ENCODE measurements around the gene GLMP. TPM values are rescaled to one million over a fixed set of nuclear protein-coding genes. Genes with fewer than 3 reads are reported as not detected.

The GLMP gene
- polyA plus RNA-seq, 4 donors = 30.7 to 263 (median 63.9) TPM

- FAIRE-seq (no peak), DNase-seq (no peak)
- H3K9me3 ChIP-seq (ENCODE audit: control insufficient read depth in 2 of 2, insufficient read depth in 1 of 2, low read depth in 1 of 2, low read length in 1 of 2) = no peaks in the 10 kb centered on the region
- H3K36me3 ChIP-seq (ENCODE audit: control insufficient read depth in 3 of 3, insufficient read depth in 2 of 3, low read depth in 1 of 3, low read length in 3 of 3) = peaks cover 1 to 61% (median 7%) of the 10 kb centered on the region in 3 donors
- WGBS, 3 donors = 34 to 86% (median 63%) methylated on average over 17 of the region's 17 CpGs
- H3K4me1 ChIP-seq (ENCODE audit: control insufficient read depth in 3 of 3, insufficient read depth in 2 of 3, low read depth in 1 of 3, low read length in 2 of 3) = peaks cover 0 to 7% (median 0%) of the 10 kb centered on the region in 3 donors
- H3K27ac ChIP-seq (ENCODE audit: low read depth in 1 of 3, low read length in 2 of 3) = no peak overlapping the region
- H3K4me3 ChIP-seq (ENCODE audit: low read depth in 1 of 3, low read length in 3 of 3) = no peak overlapping the region
- peaks cover 0 to 18% (median 6%) of the 10 kb centered on the region in 3 donors for H3K27me3 ChIP-seq (ENCODE audit: control insufficient read depth in 3 of 3, insufficient read depth in 3 of 3, low read length in 3 of 3)
These were observed 50.8 kb downstream of the GLMP start for GRCh38 chr1:156244712-156245111.

- WGBS, 3 donors = 71 to 95% (median 72%) methylated on average over 2 of the region's 2 CpGs
- DNase-seq = no peak
- Histone ChIP-seq H3K9me3 (ENCODE audit: control insufficient read depth in 2 of 2, insufficient read depth in 1 of 2, low read depth in 1 of 2, low read length in 1 of 2) (no peaks in the 10 kb centered on the region), H3K27me3 (ENCODE audit: control insufficient read depth in 3 of 3, insufficient read depth in 3 of 3, low read length in 3 of 3) (peaks cover 0 to 18% (median 6%) of the 10 kb centered on the region in 3 donors), H3K36me3 (ENCODE audit: control insufficient read depth in 3 of 3, insufficient read depth in 2 of 3, low read depth in 1 of 3, low read length in 3 of 3) (peaks cover 0 to 61% (median 11%) of the 10 kb centered on the region in 3 donors), H3K4me1 (ENCODE audit: control insufficient read depth in 3 of 3, insufficient read depth in 2 of 3, low read depth in 1 of 3, low read length in 2 of 3) (peaks cover 0 to 7% (median 0%) of the 10 kb centered on the region in 3 donors), H3K27ac (ENCODE audit: low read depth in 1 of 3, low read length in 2 of 3) (no peak overlapping the region), H3K4me3 (ENCODE audit: low read depth in 1 of 3, low read length in 3 of 3) (no peak overlapping the region)
- no peak for FAIRE-seq
These were observed 51.4 kb downstream of the GLMP start for GRCh38 chr1:156244126-156244525.

DNA sequence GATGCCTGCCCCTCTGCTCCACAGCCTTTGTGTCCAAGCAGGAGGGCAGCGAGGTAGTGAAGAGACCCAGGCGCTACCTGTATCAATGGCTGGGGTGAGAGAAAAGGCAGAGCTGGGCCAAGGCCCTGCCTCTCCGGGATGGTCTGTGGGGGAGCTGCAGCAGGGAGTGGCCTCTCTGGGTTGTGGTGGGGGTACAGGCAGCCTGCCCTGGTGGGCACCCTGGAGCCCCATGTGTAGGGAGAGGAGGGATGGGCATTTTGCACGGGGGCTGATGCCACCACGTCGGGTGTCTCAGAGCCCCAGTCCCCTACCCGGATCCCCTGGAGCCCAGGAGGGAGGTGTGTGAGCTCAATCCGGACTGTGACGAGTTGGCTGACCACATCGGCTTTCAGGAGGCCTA, 52.7 kb downstream of the GLMP start:
- Histone ChIP-seq H3K4me1 (ENCODE audit: control insufficient read depth in 3 of 3, insufficient read depth in 2 of 3, low read depth in 1 of 3, low read length in 2 of 3) (peaks cover 0 to 7% (median 0%) of the 10 kb centered on the region in 3 donors), H3K9me3 (ENCODE audit: control insufficient read depth in 2 of 2, insufficient read depth in 1 of 2, low read depth in 1 of 2, low read length in 1 of 2) (no peaks in the 10 kb centered on the region), H3K27me3 (ENCODE audit: control insufficient read depth in 3 of 3, insufficient read depth in 3 of 3, low read length in 3 of 3) (peaks cover 0 to 18% (median 6%) of the 10 kb centered on the region in 3 donors), H3K36me3 (ENCODE audit: control insufficient read depth in 3 of 3, insufficient read depth in 2 of 3, low read depth in 1 of 3, low read length in 3 of 3) (peaks cover 4 to 63% (median 8%) of the 10 kb centered on the region in 3 donors), H3K4me3 (ENCODE audit: low read depth in 1 of 3, low read length in 3 of 3) (no peak overlapping the region), H3K27ac (ENCODE audit: low read depth in 1 of 3, low read length in 2 of 3) (no peak overlapping the region)
- no peak for DNase-seq
- no peak for FAIRE-seq
- WGBS, 3 donors = 78 to 86% (median 86%) methylated on average over 10 of the region's 10 CpGs

Other genes with a start within 250 kb of the GLMP start
- 10 to 100 TPM; 14.1 to 37.1 (median 20.4) TPM for gene UBQLN4, start 241.9 kb downstream of the GLMP start, polyA plus RNA-seq
- 100 to 1,000 TPM in 3 of 4 donors, 10 to 100 TPM in 1; 66.7 to 226 (median 148) TPM for gene LAMTOR2, start 240.9 kb downstream of the GLMP start, polyA plus RNA-seq
- gene RAB25, start 234.5 kb downstream of the GLMP start, polyA plus RNA-seq = 100 to 1,000 TPM; 140 to 216 (median 169) TPM
- gene MEX3A, start 213.2 kb downstream of the GLMP start, polyA plus RNA-seq = 1 to 10 TPM in 2 of 4 donors, under 1 TPM in 2; under 0.01 to 5.6 (median 0.87) TPM
- 100 to 1,000 TPM in 3 of 4 donors, 10 to 100 TPM in 1; 89.7 to 168 (median 105) TPM for gene LMNA, start 181.0 kb downstream of the GLMP start, polyA plus RNA-seq
- 1 to 10 TPM in 3 of 4 donors, under 1 TPM in 1; 0.89 to 7.7 (median 1.8) TPM for gene SEMA4A, start 142.1 kb downstream of the GLMP start, polyA plus RNA-seq
- gene SLC25A44, start 101.6 kb downstream of the GLMP start, polyA plus RNA-seq = 10 to 100 TPM; 13.4 to 46.6 (median 17.3) TPM
- gene PMF1, start 82.7 kb downstream of the GLMP start, polyA plus RNA-seq = 10 to 100 TPM; 53.5 to 65.9 (median 62.2) TPM
- gene BGLAP, start 53.5 kb downstream of the GLMP start, polyA plus RNA-seq = 1 to 10 TPM in 1 of 4 donors, under 1 TPM in 1, not detected in 2; 0.48 to 3.9 TPM
- 1 to 10 TPM; 3.0 to 8.7 (median 5.5) TPM for gene PAQR6, start 47.6 kb downstream of the GLMP start, polyA plus RNA-seq
- 10 to 100 TPM; 30.0 to 57.0 (median 43.3) TPM for gene SMG5, start 12.9 kb downstream of the GLMP start, polyA plus RNA-seq
- gene TMEM79, start 11.4 kb downstream of the GLMP start, polyA plus RNA-seq = 1 to 10 TPM; 2.2 to 8.3 (median 4.6) TPM
- not detected for gene VHLL, start 3.6 kb upstream of the GLMP start, polyA plus RNA-seq
- 100 to 1,000 TPM; 113 to 187 (median 155) TPM for gene CCT3, start 42.6 kb upstream of the GLMP start, polyA plus RNA-seq
- gene TSACC, start 42.8 kb upstream of the GLMP start, polyA plus RNA-seq = 1 to 10 TPM in 2 of 4 donors, under 1 TPM in 1, not detected in 1; 0.73 to 3.1 (median 1.0) TPM
- 10 to 100 TPM in 1 of 4 donors, 1 to 10 TPM in 2, under 1 TPM in 1; 0.27 to 55.2 (median 2.7) TPM for gene RHBG, start 73.5 kb upstream of the GLMP start, polyA plus RNA-seq
- 10 to 100 TPM in 2 of 4 donors, 1 to 10 TPM in 2; 5.8 to 23.7 (median 13.0) TPM for gene MEF2D, start 205.1 kb upstream of the GLMP start, polyA plus RNA-seq

Data from small intestine (tissue), 7 donors.